WI38 (cell line): ENCODE data around the gene CROT.

ENCODE experiments used
- H3K4me3 ChIP-seq: 2 replicates; pipeline ENCODE4 v1.5.1; 2011; ENCODE audit warnings: low read depth, mild to moderate bottlenecking, control low read depth, low read length
- TF ChIP-seq, protein P1 (sequence below): IDR thresholded peaks from 2 replicates; pipeline ENCODE4 v1.5.1; 2012; ENCODE audit warnings: low read depth, mild to moderate bottlenecking, control low read depth, low read length

Gene CROT

GRCh38 chr7:87413951-87414793 lies 68.7 kb downstream of the CROT start:
- no peak overlapping the region for H3K4me3 ChIP-seq
- TF ChIP-seq, protein P1, sequence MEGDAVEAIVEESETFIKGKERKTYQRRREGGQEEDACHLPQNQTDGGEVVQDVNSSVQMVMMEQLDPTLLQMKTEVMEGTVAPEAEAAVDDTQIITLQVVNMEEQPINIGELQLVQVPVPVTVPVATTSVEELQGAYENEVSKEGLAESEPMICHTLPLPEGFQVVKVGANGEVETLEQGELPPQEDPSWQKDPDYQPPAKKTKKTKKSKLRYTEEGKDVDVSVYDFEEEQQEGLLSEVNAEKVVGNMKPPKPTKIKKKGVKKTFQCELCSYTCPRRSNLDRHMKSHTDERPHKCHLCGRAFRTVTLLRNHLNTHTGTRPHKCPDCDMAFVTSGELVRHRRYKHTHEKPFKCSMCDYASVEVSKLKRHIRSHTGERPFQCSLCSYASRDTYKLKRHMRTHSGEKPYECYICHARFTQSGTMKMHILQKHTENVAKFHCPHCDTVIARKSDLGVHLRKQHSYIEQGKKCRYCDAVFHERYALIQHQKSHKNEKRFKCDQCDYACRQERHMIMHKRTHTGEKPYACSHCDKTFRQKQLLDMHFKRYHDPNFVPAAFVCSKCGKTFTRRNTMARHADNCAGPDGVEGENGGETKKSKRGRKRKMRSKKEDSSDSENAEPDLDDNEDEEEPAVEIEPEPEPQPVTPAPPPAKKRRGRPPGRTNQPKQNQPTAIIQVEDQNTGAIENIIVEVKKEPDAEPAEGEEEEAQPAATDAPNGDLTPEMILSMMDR, result no peak

DNA sequence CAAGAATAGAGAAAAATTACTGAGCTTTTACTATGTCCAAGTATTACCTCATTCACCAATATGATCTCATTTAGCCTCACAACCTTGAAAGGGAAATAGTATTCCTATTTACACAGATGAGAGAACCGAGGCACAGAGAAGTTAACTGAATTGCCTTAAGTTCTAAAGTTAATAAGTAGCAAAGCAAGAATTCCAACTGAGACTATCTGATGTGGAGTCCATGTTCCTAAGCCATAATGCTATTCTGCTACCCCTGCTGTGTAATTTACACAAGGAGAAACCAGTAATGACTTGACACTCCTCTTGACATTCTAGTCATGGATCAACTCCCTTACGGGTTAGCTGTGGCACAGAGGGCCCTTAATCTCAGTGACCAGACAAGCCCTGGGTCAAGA lies 69.3 kb downstream of the CROT start:
- TF ChIP-seq, protein P1, result no peak
- no peak overlapping the region for H3K4me3 ChIP-seq

DNA sequence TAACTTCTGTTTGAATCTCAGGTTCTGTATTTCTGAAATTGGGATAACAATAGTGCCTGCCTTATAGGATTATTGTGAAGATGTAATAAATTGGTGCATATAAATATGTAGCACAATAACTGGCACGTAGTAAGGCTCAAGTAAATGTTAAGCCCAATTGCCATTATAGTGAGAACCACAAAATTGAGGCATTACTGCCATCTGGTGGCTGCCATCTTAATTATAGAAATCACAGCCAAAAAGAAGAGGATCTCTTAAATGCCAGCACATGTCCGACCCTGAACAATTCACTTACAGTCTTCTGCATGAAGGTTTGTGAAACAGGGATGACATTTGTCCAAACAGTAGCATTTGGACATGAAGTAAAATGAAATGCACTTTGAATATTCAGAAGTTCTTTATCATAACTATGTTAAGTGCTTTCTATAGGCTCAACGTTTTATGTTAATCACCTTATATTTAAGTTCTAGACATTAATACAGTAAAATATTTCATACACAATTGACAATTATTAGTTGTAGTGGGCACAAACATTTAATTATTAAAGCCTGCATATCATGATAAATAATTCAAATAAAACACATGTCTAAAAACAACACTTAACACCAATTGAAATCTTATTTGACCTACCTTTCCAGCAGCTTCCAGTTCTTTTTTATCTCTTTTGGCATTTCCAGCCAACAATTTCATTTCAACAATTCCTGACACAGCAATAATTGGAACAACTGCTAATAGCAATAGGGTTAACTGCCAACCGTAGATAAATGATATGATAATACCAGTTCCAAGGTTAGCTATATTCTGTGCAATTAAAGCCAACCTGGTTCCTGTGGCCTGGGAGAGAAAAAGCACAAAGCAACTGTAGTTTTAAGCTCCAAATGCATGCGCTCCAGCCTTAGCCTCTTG lies 71.5 kb downstream of the CROT start:
- TF ChIP-seq, protein P1, result no peak; the same call in 1 of the 2 replicates

DNA sequence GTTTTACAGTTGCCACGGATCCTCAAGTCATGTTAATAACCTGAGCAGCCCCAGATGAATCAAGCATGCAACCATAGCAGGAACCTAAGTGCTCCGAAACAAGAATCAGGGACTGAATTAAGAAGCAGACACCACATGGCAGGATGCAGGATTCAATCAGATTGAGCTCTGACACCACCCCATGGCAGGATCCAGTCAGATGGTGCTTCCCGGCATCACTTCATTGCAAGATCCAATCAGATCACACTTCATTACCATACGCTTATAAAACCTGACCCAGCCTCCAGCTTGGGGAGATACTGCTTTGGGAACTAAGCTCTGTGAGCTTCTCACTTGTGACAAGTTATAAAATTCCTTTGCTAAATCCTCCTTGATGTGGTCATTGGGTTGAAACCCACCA lies 74.7 kb downstream of the CROT start:
- no peak overlapping the region for H3K4me3 ChIP-seq
- TF ChIP-seq, protein P1, result no peak

More for the DNA sequence above, 71.5 kb downstream of the CROT start:
- H3K4me3 ChIP-seq, result no peak overlapping the region

- H3K4me3 ChIP-seq, result no peak overlapping the region
- TF ChIP-seq, protein P1, result no peak
Measured at GRCh38 chr7:87424075-87424474, 78.6 kb downstream of the CROT start.

- no peak overlapping the region for H3K4me3 ChIP-seq
- TF ChIP-seq, protein P1, result no peak
Measured at GRCh38 chr7:87426160-87426559, 80.7 kb downstream of the CROT start.
